KMS-11 (cell line): ENCODE results near the gene DPM3.

Experiments used
- H2AFZ ChIP-seq: fragments of 200-600 bp; sonication (generic); 2 replicates; pipeline ENCODE4 v1.6.1; 2016; ENCODE audit warnings: antibody characterized with exemption, mixed run types, low read depth
- H3K27ac ChIP-seq: fragments of 200-600 bp; sonication (generic); 2 replicates; pipeline ENCODE4 v1.6.1; 2016; ENCODE audit warnings: mild to moderate bottlenecking, mixed run types
- H3K27me3 ChIP-seq: fragments of 200-600 bp; sonication (generic); 2 replicates; pipeline ENCODE4 v1.6.1; 2017; ENCODE audit warnings: mild to moderate bottlenecking, low read depth, mixed run types, moderate library complexity; ENCODE audit not compliant: insufficient read depth
- H3K36me3 ChIP-seq: fragments of 200-600 bp; sonication (generic); 2 replicates; pipeline ENCODE4 v1.6.1; 2017; ENCODE audit warnings: mild to moderate bottlenecking, mixed run types; ENCODE audit not compliant: insufficient read depth
- H3K4me1 ChIP-seq: fragments of 200-600 bp; sonication (generic); 2 replicates; pipeline ENCODE4 v1.6.1; 2016; ENCODE audit warnings: mild to moderate bottlenecking, low read depth, mixed run types; ENCODE audit not compliant: poor library complexity, severe bottlenecking
- H3K4me2 ChIP-seq: fragments of 200-600 bp; sonication (generic); 2 replicates; pipeline ENCODE4 v1.7.0; 2016; ENCODE audit warnings: mild to moderate bottlenecking, mixed run types
- H3K4me3 ChIP-seq: fragments of 200-600 bp; sonication (generic); IDR thresholded peaks from 2 replicates; pipeline ENCODE4 v1.6.1; 2017; ENCODE audit warnings: low read depth, low read length, mixed read lengths; ENCODE audit not compliant: insufficient read depth
- H3K79me2 ChIP-seq: fragments of 200-600 bp; sonication (generic); 2 replicates; pipeline ENCODE4 v1.6.1; 2016; ENCODE audit warnings: low read depth, mixed run types; ENCODE audit not compliant: insufficient read depth
- H3K9ac ChIP-seq: fragments of 200-600 bp; sonication (generic); 2 replicates; pipeline ENCODE4 v1.6.1; 2016; ENCODE audit warnings: mild to moderate bottlenecking, mixed run types
- H4K20me1 ChIP-seq: fragments of 200-600 bp; sonication (generic); 2 replicates; pipeline ENCODE4 v1.6.1; 2016; ENCODE audit warnings: mild to moderate bottlenecking, mixed run types; ENCODE audit not compliant: insufficient read depth
- CTCF ChIP-seq: fragments of 200-600 bp; sonication (generic); conservative IDR thresholded peaks from 2 replicates; pipeline ENCODE4 v1.6.1; 2017; ENCODE audit warnings: low read depth, mild to moderate bottlenecking, antibody characterized with exemption, low read length, moderate library complexity, mixed read lengths

DPM3 gene

GRCh38 chr1:155184351-155184811 lies 44.0 kb upstream of the DPM3 start:
- H3K4me3 ChIP-seq: no peak overlapping the region
- H3K9ac ChIP-seq: no peak overlapping the region
- TF ChIP-seq CTCF: no peak
- no peak overlapping the region for H2AFZ ChIP-seq
- no peaks in the 10 kb centered on the region for H4K20me1 ChIP-seq
- no peaks in the 10 kb centered on the region for H3K79me2 ChIP-seq
- H3K27ac ChIP-seq: no peak overlapping the region
- H3K4me2 ChIP-seq: no peak overlapping the region
- H3K4me1 ChIP-seq: peaks cover 6% of the 10 kb centered on the region
- H3K27me3 ChIP-seq: no peaks in the 10 kb centered on the region
- no peaks in the 10 kb centered on the region for H3K36me3 ChIP-seq

DNA sequence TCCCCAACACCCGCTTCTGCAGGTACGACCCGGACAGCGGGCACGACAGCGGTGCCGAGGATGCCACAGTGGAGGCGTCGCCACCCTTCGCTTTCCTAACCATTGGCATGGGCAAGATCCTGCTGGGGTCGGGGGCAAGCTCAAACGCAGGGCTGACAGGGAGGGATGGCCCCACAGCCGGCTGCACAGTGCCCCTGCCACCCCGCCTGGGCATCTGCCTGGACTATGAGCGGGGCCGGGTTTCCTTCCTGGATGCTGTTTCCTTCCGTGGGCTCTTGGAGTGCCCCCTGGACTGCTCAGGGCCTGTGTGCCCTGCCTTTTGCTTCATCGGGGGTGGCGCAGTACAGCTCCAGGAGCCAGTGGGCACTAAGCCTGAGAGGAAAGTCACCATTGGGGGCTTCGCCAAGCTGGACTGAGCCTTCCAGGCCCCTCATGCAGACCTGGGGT lies 43.5 kb upstream of the DPM3 start:
- Histone ChIP-seq H4K20me1 (no peaks in the 10 kb centered on the region), H3K4me2 (no peak overlapping the region), H3K27ac (no peak overlapping the region), H3K9ac (no peak overlapping the region), H3K27me3 (no peaks in the 10 kb centered on the region), H2AFZ (no peak overlapping the region), H3K4me1 (peaks cover 6% of the 10 kb centered on the region), H3K79me2 (no peaks in the 10 kb centered on the region), H3K36me3 (no peaks in the 10 kb centered on the region), H3K4me3 (no peak overlapping the region)
- no peak for TF ChIP-seq CTCF

DNA sequence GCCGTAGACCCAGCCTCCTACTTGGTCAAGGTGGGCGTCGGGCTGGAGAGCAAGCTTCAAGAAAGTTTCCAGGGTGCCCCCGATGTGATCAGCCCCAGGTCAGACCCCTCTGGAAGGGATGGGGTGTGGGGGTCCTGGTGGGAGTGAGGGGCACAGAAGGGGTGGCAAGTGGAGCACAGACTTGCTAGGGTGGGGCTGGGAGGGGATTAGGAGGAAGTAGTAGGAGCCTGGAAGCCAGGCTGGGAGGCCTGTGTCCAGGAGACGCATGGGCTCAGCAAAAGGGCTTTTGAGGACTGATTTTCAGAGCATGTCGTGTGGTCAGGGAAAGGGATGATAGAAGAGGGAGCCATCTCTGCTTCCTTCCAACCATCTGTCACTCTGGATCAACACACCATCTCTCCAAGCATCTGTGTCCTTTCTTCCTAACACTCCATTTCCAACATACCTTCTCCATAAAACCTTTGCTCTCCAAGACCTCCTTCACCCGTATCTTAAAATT lies 41.8 kb upstream of the DPM3 start:
- Histone ChIP-seq H3K36me3 (no peaks in the 10 kb centered on the region), H3K27ac (no peak overlapping the region), H3K4me2 (no peak overlapping the region), H2AFZ (no peak overlapping the region), H3K4me3 (no peak overlapping the region), H3K4me1 (peaks cover 6% of the 10 kb centered on the region), H3K79me2 (no peaks in the 10 kb centered on the region), H3K27me3 (no peaks in the 10 kb centered on the region), H3K9ac (no peak overlapping the region), H4K20me1 (no peaks in the 10 kb centered on the region)
- TF ChIP-seq CTCF: no peak

DNA sequence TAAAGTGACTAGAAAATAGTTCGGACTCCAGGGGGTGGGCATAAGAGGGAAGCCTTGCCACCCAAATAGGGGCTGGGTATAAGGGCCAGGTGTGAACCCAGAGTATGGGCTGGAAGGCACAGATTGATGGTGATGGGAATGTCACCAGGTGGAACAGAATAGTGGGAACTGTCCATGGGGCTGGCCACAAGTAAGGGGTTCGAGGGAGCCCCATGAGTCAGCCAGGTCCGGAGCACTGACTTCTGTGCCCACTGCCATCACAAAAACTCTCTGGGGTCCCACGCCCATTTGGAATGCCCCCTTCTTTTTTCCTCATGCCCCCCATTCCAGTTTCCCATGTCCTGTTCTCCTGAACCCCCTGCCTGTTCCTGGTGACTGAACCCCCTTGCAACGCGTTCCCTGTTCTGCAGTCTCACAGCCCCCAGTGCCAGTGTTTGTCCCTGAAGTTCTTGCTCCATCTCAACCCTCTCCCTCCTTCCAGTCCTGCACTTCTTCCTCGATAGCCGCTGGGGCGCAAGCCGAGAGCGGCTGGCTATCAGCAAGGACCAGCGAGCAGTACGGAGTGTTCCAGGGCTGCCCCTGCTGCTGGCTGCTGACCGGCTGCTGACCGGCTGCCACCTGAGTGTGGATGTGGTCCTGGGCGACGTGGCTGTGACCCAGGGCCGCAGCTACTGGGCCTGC lies 41.2 kb upstream of the DPM3 start:
- Histone ChIP-seq H3K4me1 (peaks cover 12% of the 10 kb centered on the region), H3K4me3 (no peak overlapping the region), H2AFZ (no peak overlapping the region), H3K36me3 (no peaks in the 10 kb centered on the region), H3K79me2 (no peaks in the 10 kb centered on the region), H3K27me3 (no peaks in the 10 kb centered on the region), H3K27ac (no peak overlapping the region), H3K4me2 (no peak overlapping the region), H4K20me1 (no peaks in the 10 kb centered on the region), H3K9ac (no peak overlapping the region)
- no peak for TF ChIP-seq CTCF
